ENCODE measurements around the gene FXYD4.
"Not testable (repeated sequence)": the region's sequence is repeated elsewhere in the genome, so short reads cannot be mapped to it uniquely, and the experiment has no call there.

FXYD4 gene

GRCh38 chr10:43419997-43420368, 48.5 kb downstream of the FXYD4 start:
- DNase-seq (ENCODE audit: low spot score): no peak

- peak; percentile 55 for DNase-seq (ENCODE audit: low spot score)
Measured at GRCh38 chr10:43420369-43421200, 49.1 kb downstream of the FXYD4 start.

- no peak for DNase-seq (ENCODE audit: low spot score)
Measured at GRCh38 chr10:43421201-43421507, 49.7 kb downstream of the FXYD4 start.

GRCh38 chr10:43421519-43421918, 50.1 kb downstream of the FXYD4 start:
- no peak for DNase-seq (ENCODE audit: low spot score)

GRCh38 chr10:43421944-43422343, 50.5 kb downstream of the FXYD4 start:
- not testable (repeated sequence) for DNase-seq (ENCODE audit: low spot score)

- no peak for DNase-seq (ENCODE audit: low spot score)
Measured at GRCh38 chr10:43424416-43424815, 53.0 kb downstream of the FXYD4 start.
